ENCODE measurements around the gene WDR86. TPM values are rescaled to one million over a fixed set of nuclear protein-coding genes. Genes with fewer than 3 reads are reported as not detected.

WDR86 gene
- total RNA-seq, 1 experiment from 2014 or later, result 7.7 TPM

- Histone ChIP-seq H3K4me2 (no peak overlapping the region), H3K79me2 (ENCODE audit: low read depth) (no peaks in the 10 kb centered on the region), H3K9me2 (ENCODE audit: insufficient read depth) (no peaks in the 10 kb centered on the region), H4K20me1 (ENCODE audit: insufficient read depth) (no peaks in the 10 kb centered on the region), H3K4me1 (replicated peaks; ENCODE audit: insufficient read depth) (peaks cover 8% of the 10 kb centered on the region), H3K27ac (no peak overlapping the region), H3F3A (ENCODE audit: insufficient read depth, low read depth) (no peaks in the 10 kb centered on the region), H3K4me3 (no peak overlapping the region), H2AFZ (no peak overlapping the region), H3K36me3 (ENCODE audit: low read depth) (no peaks in the 10 kb centered on the region), H3K27me3 (ENCODE audit: insufficient read depth, low read depth) (no peaks in the 10 kb centered on the region), H3K9me3 (ENCODE audit: insufficient read depth, low read depth) (no peaks in the 10 kb centered on the region)
- CTCF ChIA-PET, result interaction anchor here (1.2 kb wide), 1 partner anchor 60 kb away, joined by 3 read pairs; no protein-coding TSS in a partner anchor
- TF ChIP-seq EZH2 (IDR thresholded peaks at IDR 0.05; ENCODE audit: low read depth), result no peak
- TF ChIP-seq, protein P1, sequence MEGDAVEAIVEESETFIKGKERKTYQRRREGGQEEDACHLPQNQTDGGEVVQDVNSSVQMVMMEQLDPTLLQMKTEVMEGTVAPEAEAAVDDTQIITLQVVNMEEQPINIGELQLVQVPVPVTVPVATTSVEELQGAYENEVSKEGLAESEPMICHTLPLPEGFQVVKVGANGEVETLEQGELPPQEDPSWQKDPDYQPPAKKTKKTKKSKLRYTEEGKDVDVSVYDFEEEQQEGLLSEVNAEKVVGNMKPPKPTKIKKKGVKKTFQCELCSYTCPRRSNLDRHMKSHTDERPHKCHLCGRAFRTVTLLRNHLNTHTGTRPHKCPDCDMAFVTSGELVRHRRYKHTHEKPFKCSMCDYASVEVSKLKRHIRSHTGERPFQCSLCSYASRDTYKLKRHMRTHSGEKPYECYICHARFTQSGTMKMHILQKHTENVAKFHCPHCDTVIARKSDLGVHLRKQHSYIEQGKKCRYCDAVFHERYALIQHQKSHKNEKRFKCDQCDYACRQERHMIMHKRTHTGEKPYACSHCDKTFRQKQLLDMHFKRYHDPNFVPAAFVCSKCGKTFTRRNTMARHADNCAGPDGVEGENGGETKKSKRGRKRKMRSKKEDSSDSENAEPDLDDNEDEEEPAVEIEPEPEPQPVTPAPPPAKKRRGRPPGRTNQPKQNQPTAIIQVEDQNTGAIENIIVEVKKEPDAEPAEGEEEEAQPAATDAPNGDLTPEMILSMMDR (conservative IDR thresholded peaks at IDR 0.05), result no peak
- no TSS peak for BruUV-seq (replicated peaks)
- POLR2A ChIA-PET (ENCODE audit: unreplicated experiment), result interaction anchor here (0.6 kb wide), 1 partner anchor 14 kb away, joined by 3 read pairs; no protein-coding TSS in a partner anchor
- DNase-seq, result no peak
- intact Hi-C loops (cut with micrococcal nuclease; ENCODE audit: unreplicated experiment), result no loop called here
Measured at GRCh38 chr7:151387161-151388006, 22.5 kb downstream of the WDR86 start.

DNA sequence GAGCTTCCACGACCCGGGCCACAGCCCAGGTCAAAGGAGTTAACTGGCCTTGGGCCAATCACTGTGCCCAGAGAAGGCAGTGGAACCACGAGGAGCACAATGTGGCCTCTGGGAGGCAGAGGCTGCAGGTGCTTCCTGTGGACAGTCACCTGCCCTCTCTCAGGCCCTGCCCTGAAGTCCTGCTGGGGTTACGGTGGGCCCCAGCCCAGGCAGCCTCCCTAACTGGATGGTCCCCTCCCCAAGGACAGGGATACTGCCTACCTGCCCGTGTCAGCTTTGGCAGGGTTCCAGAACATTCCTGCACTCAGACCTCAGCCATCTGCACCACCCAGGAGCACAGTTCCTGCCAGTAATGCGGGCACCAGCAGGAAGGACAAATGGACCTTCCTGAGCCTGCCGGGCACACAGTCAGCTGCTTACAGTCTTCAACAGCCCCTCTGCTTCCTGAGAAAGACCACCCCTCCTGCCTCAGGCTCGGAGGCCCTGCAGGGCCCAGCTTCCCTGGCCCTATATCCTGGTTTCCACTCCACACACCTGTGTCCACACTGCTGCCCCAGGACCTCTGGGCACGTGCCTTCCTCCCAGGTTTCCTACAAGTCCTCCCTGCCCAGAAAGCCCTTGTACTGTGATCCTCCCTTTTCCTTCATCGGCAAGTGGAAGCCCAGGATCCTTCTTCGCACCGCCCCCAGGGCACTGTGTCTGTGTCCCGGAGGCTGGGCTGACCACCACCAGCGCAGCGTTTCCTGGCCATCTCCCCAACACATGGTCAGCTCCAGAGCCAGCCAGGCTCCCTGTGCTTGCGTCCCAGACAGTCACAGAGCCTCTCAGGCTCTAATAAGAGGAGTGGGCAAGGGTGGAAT lies 23.3 kb downstream of the WDR86 start:
- ChIA-PET POLR2A (ENCODE audit: unreplicated experiment) (interaction anchor here (0.6 kb wide), 1 partner anchor 13 kb away, joined by 3 read pairs; no protein-coding TSS in a partner anchor), CTCF (interaction anchor here (1.1 to 1.2 kb wide), 2 partner anchors 41 to 61 kb away, joined by 3 read pairs; no protein-coding TSS in a partner anchor)
- Histone ChIP-seq H3K27me3 (ENCODE audit: insufficient read depth, low read depth) (no peaks in the 10 kb centered on the region), H3K79me2 (ENCODE audit: low read depth) (no peaks in the 10 kb centered on the region), H2AFZ (no peak overlapping the region), H3K27ac (no peak overlapping the region), H4K20me1 (ENCODE audit: insufficient read depth) (no peaks in the 10 kb centered on the region), H3K4me2 (0 out of 2 replicates have a peak overlapping the region, but pooled peaks have one; percentile 11), H3K4me1 (replicated peaks; ENCODE audit: insufficient read depth) (peaks cover 8% of the 10 kb centered on the region), H3K36me3 (ENCODE audit: low read depth) (no peaks in the 10 kb centered on the region), H3K9me2 (ENCODE audit: insufficient read depth) (no peaks in the 10 kb centered on the region), H3K4me3 (no peak overlapping the region), H3F3A (ENCODE audit: insufficient read depth, low read depth) (no peaks in the 10 kb centered on the region), H3K9me3 (ENCODE audit: insufficient read depth, low read depth) (no peaks in the 10 kb centered on the region)
- no peak for TF ChIP-seq EZH2 (IDR thresholded peaks at IDR 0.05; ENCODE audit: low read depth)
- TF ChIP-seq, protein P1 (conservative IDR thresholded peaks at IDR 0.05), result no peak
- BruUV-seq (replicated peaks), result no TSS peak
- intact Hi-C loops (cut with micrococcal nuclease; ENCODE audit: unreplicated experiment), result no loop called here
- DNase-seq, result peak; percentile 51 to 77

GRCh38 chr7:151385626-151386300 lies 24.1 kb downstream of the WDR86 start:
- TF ChIP-seq EZH2 (IDR thresholded peaks at IDR 0.05; ENCODE audit: low read depth), result no peak
- TF ChIP-seq, protein P1 (conservative IDR thresholded peaks at IDR 0.05), result no peak
- no peak for DNase-seq
- no peaks in the 10 kb centered on the region for H3K9me2 ChIP-seq (ENCODE audit: insufficient read depth)
- H3K4me1 ChIP-seq (replicated peaks; ENCODE audit: insufficient read depth), result peaks cover 8% of the 10 kb centered on the region
- no peaks in the 10 kb centered on the region for H4K20me1 ChIP-seq (ENCODE audit: insufficient read depth)
- H3K4me3 ChIP-seq, result no peak overlapping the region
- H3K9me3 ChIP-seq (ENCODE audit: insufficient read depth, low read depth), result no peaks in the 10 kb centered on the region
- no peaks in the 10 kb centered on the region for H3K36me3 ChIP-seq (ENCODE audit: low read depth)
- intact Hi-C loops (cut with micrococcal nuclease; ENCODE audit: unreplicated experiment), result no loop called here
- H3K4me2 ChIP-seq, result no peak overlapping the region
- H2AFZ ChIP-seq, result no peak overlapping the region
- POLR2A ChIA-PET (ENCODE audit: unreplicated experiment), result no interaction called here
- BruUV-seq (replicated peaks), result no TSS peak
- no peaks in the 10 kb centered on the region for H3K79me2 ChIP-seq (ENCODE audit: low read depth)
- no peak overlapping the region for H3K27ac ChIP-seq
- CTCF ChIA-PET, result interaction anchor here (1.1 to 1.2 kb wide), 2 partner anchors 42 to 62 kb away, joined by 3 read pairs; no protein-coding TSS in a partner anchor
- no peaks in the 10 kb centered on the region for H3F3A ChIP-seq (ENCODE audit: insufficient read depth, low read depth)
- H3K27me3 ChIP-seq (ENCODE audit: insufficient read depth, low read depth), result no peaks in the 10 kb centered on the region
